ENCODE measurements around the gene CCDC34.

DNA sequence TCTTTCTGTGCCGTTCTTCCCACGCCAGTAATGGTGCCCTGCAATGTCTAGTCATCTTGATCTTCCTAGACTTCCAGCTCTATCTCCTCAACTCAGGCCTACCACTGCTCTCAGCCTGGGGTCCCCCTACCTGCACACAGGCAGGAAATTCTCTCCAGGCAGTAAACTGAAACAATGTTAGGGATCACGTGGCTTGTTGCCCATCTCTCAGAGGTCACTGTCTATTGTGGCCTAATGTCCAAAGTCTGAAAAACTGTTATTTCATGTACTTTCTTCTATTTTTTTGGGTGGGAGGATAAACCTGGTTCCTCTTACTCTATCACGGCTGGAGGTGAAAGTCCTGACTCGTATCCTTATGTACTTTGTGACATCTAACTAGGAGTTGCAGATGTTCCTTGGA lies 59.1 kb downstream of the CCDC34 start:
- TF ChIP-seq EZH2 (IDR thresholded peaks at IDR 0.05; ENCODE audit: borderline replicate concordance, low read length), result no peak
- TF ChIP-seq, protein P1, sequence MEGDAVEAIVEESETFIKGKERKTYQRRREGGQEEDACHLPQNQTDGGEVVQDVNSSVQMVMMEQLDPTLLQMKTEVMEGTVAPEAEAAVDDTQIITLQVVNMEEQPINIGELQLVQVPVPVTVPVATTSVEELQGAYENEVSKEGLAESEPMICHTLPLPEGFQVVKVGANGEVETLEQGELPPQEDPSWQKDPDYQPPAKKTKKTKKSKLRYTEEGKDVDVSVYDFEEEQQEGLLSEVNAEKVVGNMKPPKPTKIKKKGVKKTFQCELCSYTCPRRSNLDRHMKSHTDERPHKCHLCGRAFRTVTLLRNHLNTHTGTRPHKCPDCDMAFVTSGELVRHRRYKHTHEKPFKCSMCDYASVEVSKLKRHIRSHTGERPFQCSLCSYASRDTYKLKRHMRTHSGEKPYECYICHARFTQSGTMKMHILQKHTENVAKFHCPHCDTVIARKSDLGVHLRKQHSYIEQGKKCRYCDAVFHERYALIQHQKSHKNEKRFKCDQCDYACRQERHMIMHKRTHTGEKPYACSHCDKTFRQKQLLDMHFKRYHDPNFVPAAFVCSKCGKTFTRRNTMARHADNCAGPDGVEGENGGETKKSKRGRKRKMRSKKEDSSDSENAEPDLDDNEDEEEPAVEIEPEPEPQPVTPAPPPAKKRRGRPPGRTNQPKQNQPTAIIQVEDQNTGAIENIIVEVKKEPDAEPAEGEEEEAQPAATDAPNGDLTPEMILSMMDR (IDR thresholded peaks at IDR 0.05; ENCODE audit: low read length), result no peak

Data from OCI-LY1 (cell line).